H1 (cell line): ENCODE measurements around the gene CD48. TPM values are rescaled to one million over a fixed set of nuclear protein-coding genes. Genes with fewer than 3 reads are reported as not detected.

Source experiments
- CTCF ChIA-PET: fragments of 300-600 bp; sonication (Branson Sonifier 250); formaldehyde crosslinking; loops from one replicate; lab custom pipeline; 2021; ENCODE audit not compliant: partially characterized antibody; lab: Charles Lee
- POLR2A ChIA-PET: fragments of 300-600 bp; sonication (Branson Sonifier 250); formaldehyde crosslinking; loops from one replicate; lab custom pipeline; 2021; ENCODE audit warnings: inconsistent platforms; ENCODE audit not compliant: partially characterized antibody; lab: Charles Lee
- DNase-seq, 2 experiments: peaks; one replicate each; pipeline versions ENCODE4 v3.0.0 to v3.0.0-alpha.2; 2010 to 2022; ENCODE audit warnings: low spot score in 2 of 2, low read depth in 1 of 2, mixed read lengths in 1 of 2
- FAIRE-seq: peaks from 2 replicates; lab custom pipeline; 2011; peaks lifted over from hg19 to GRCh38; lab: Jason Lieb, UNC
- H2AFZ ChIP-seq: 2 replicates; pipeline ENCODE4 v1.8.1; 2012; ENCODE audit warnings: low read length, inconsistent platforms
- H2AK5ac ChIP-seq: 2 replicates; pipeline ENCODE4 v1.6.1; 2013; ENCODE audit warnings: low read depth, low read length
- H2BK120ac ChIP-seq: replicated peaks from 2 replicates; pipeline ENCODE3; 2013; ENCODE audit warnings: low read depth, low read length, inconsistent platforms
- H2BK12ac ChIP-seq: 2 replicates; pipeline ENCODE4 v1.6.1; 2013; ENCODE audit warnings: low read depth, low read length
- H2BK15ac ChIP-seq: 2 replicates; pipeline ENCODE4 v1.6.1; 2013; ENCODE audit warnings: low read length
- H2BK20ac ChIP-seq: 2 replicates; pipeline ENCODE4 v1.6.1; 2013; ENCODE audit warnings: low read length
- H2BK5ac ChIP-seq: 2 replicates; pipeline ENCODE4 v1.6.1; 2013; ENCODE audit warnings: low read depth, low read length
- H3K14ac ChIP-seq: 2 replicates; pipeline ENCODE4 v1.6.1; 2013; ENCODE audit warnings: inconsistent platforms; ENCODE audit not compliant: insufficient read length
- H3K18ac ChIP-seq: 2 replicates; pipeline ENCODE4 v1.6.1; 2013; ENCODE audit warnings: low read length; ENCODE audit errors: extremely low read depth
- H3K23ac ChIP-seq: 2 replicates; pipeline ENCODE4 v1.6.1; 2013; ENCODE audit warnings: inconsistent platforms; ENCODE audit not compliant: insufficient read length
- H3K23me2 ChIP-seq: 2 replicates; pipeline ENCODE4 v1.6.1; 2013; ENCODE audit warnings: low read depth, low read length
- H3K27ac ChIP-seq: 2 replicates; pipeline ENCODE4 v1.6.1; 2011; ENCODE audit warnings: low read depth, low read length, inconsistent platforms
- H3K27me3 ChIP-seq, 4 experiments: replicated peaks in 1 of 4; 1 replicate in 1 of 4; 2 replicates in 3 of 4; pipeline versions ENCODE4 v1.6.1 to v1.8.1; 2011 to 2013; ENCODE audit warnings: low read length in 3 of 4, mild to moderate bottlenecking in 3 of 4, inconsistent platforms in 2 of 4, mixed read lengths in 2 of 4, moderate library complexity in 1 of 4; ENCODE audit not compliant: control insufficient read depth in 3 of 4, insufficient read depth in 3 of 4; ENCODE audit errors: extremely low read depth in 1 of 4
- H3K36me3 ChIP-seq, 4 experiments: 2 replicates each; pipeline versions ENCODE4 v1.6.1 to v1.8.1; 2011 to 2013; ENCODE audit warnings: mild to moderate bottlenecking in 4 of 4, low read length in 3 of 4, moderate library complexity in 2 of 4, control low read depth in 1 of 4, inconsistent platforms in 1 of 4; ENCODE audit not compliant: insufficient read depth in 4 of 4, control insufficient read depth in 2 of 4
- H3K4ac ChIP-seq: replicated peaks from 2 replicates; pipeline ENCODE3; 2013; ENCODE audit warnings: low read length, low read depth, mixed read lengths, inconsistent platforms; ENCODE audit not compliant: insufficient read length
- H3K4me1 ChIP-seq, 4 experiments: replicated peaks in 1 of 4; 1 replicate in 1 of 4; 2 replicates in 3 of 4; pipeline versions ENCODE4 v1.6.1 to v1.8.1; 2011 to 2013; ENCODE audit warnings: low read length in 3 of 4, inconsistent platforms in 2 of 4, mixed read lengths in 1 of 4; ENCODE audit not compliant: insufficient read depth in 4 of 4, control insufficient read depth in 3 of 4
- H3K4me2 ChIP-seq, 2 experiments: 2 replicates each; pipeline versions ENCODE4 v1.6.1 to v1.8.1; 2011 to 2013; ENCODE audit warnings: low read depth in 2 of 2, low read length in 2 of 2, control low read depth in 1 of 2, inconsistent platforms in 1 of 2, mild to moderate bottlenecking in 1 of 2; ENCODE audit not compliant: insufficient read depth in 1 of 2
- H3K4me3 ChIP-seq, 4 experiments: fragments of 200-600, 300-600 bp in 1 of 4; sonication (generic), shearing (Covaris generic), sonication (Bioruptor Twin) in 1 of 4; 2 replicates each; pipeline versions ENCODE4 v1.5.1 to v1.8.1; 2011 to 2016; ENCODE audit warnings: low read length in 4 of 4, low read depth in 3 of 4, control low read depth in 2 of 4, inconsistent platforms in 2 of 4, mild to moderate bottlenecking in 2 of 4, mixed read lengths in 1 of 4, moderate library complexity in 1 of 4; ENCODE audit not compliant: insufficient read depth in 2 of 4; ENCODE audit errors: extremely low read depth in 1 of 4
- H3K56ac ChIP-seq: replicated peaks from 2 replicates; pipeline ENCODE3; 2013; ENCODE audit warnings: low read depth, mild to moderate bottlenecking, mixed read lengths, low read length, inconsistent platforms; ENCODE audit not compliant: insufficient read length
- H3K79me1 ChIP-seq: 2 replicates; pipeline ENCODE4 v1.6.1; 2013; ENCODE audit warnings: low read depth, low read length, control low read depth
- H3K79me2 ChIP-seq, 2 experiments: 2 replicates each; pipeline versions ENCODE4 v1.6.1 to v1.8.1; 2012 to 2013; ENCODE audit warnings: low read length in 2 of 2, mild to moderate bottlenecking in 2 of 2, inconsistent platforms in 1 of 2; ENCODE audit not compliant: insufficient read depth in 2 of 2, control insufficient read depth in 1 of 2
- H3K9ac ChIP-seq, 4 experiments: replicated peaks in 1 of 4; 1 replicate in 1 of 4; 2 replicates in 3 of 4; pipeline versions ENCODE4 v1.6.1 to v1.8.1; 2011 to 2013; ENCODE audit warnings: low read depth in 3 of 4, low read length in 3 of 4, control low read depth in 2 of 4, mild to moderate bottlenecking in 2 of 4, moderate library complexity in 2 of 4, inconsistent platforms in 1 of 4; ENCODE audit errors: extremely low read depth in 1 of 4
- H3K9me3 ChIP-seq, 2 experiments: 2 replicates each; pipeline versions ENCODE4 v1.6.1 to v1.8.1; 2012 to 2013; ENCODE audit warnings: mild to moderate bottlenecking in 2 of 2, moderate library complexity in 2 of 2, control low read depth in 1 of 2, inconsistent platforms in 1 of 2, low read depth in 1 of 2, low read length in 1 of 2, mixed read lengths in 1 of 2; ENCODE audit not compliant: insufficient read depth in 2 of 2
- H4K20me1 ChIP-seq, 2 experiments: replicated peaks in 1 of 2; 2 replicates each; pipeline versions ENCODE3 to v1.8.1; 2011 to 2013; ENCODE audit warnings: inconsistent platforms in 2 of 2, low read length in 2 of 2, mild to moderate bottlenecking in 1 of 2; ENCODE audit not compliant: insufficient read depth in 2 of 2, control insufficient read depth in 1 of 2
- H4K5ac ChIP-seq: 2 replicates; pipeline ENCODE4 v1.6.1; 2013; ENCODE audit warnings: low read length, low read depth, mixed read lengths, inconsistent platforms; ENCODE audit not compliant: insufficient read length
- H4K8ac ChIP-seq: 2 replicates; pipeline ENCODE4 v1.8.0; 2013; ENCODE audit warnings: mild to moderate bottlenecking, moderate library complexity, low read length, inconsistent platforms; ENCODE audit not compliant: insufficient read depth; ENCODE audit errors: extremely low read depth
- H4K91ac ChIP-seq: replicated peaks from 2 replicates; pipeline ENCODE3; 2013; ENCODE audit warnings: low read length, mixed read lengths, inconsistent platforms; ENCODE audit not compliant: insufficient read length
- BACH1 ChIP-seq: IDR thresholded peaks from 2 replicates; pipeline ENCODE4 v1.6.1; 2012; ENCODE audit warnings: low read length, improper control_type of control experiment
- CHD2 ChIP-seq: IDR thresholded peaks from 2 replicates; pipeline ENCODE4 v1.6.1; 2012; ENCODE audit warnings: low read length, improper control_type of control experiment
- JUN ChIP-seq: IDR thresholded peaks from 2 replicates; pipeline ENCODE4 v1.6.1; 2011; ENCODE audit warnings: low read depth, mild to moderate bottlenecking, improper control_type of control experiment, low read length
- JUND ChIP-seq: IDR thresholded peaks from 2 replicates; pipeline ENCODE4 v1.6.1; 2011; ENCODE audit warnings: mild to moderate bottlenecking, improper control_type of control experiment, low read length
- MAFK ChIP-seq: IDR thresholded peaks from 2 replicates; pipeline ENCODE4 v1.6.1; 2012; ENCODE audit warnings: low read depth, mild to moderate bottlenecking, improper control_type of control experiment, low read length
- POU5F1 ChIP-seq: IDR thresholded peaks from 2 replicates; pipeline ENCODE4 v1.6.1; 2011; ENCODE audit warnings: low read depth, mild to moderate bottlenecking, low read length, moderate library complexity
- SP2 ChIP-seq: IDR thresholded peaks from 2 replicates; pipeline ENCODE4 v1.6.1; 2012; ENCODE audit warnings: mild to moderate bottlenecking, low read length, inconsistent platforms
- TAF7 ChIP-seq: optimal IDR thresholded peaks from 2 replicates; pipeline ENCODE3; 2011; ENCODE audit warnings: low read depth, mild to moderate bottlenecking, inconsistent platforms, low read length, moderate library complexity, borderline replicate concordance
- TEAD4 ChIP-seq: IDR thresholded peaks from 2 replicates; pipeline ENCODE4 v1.6.1; 2012; ENCODE audit warnings: low read depth, low read length, inconsistent platforms, mixed read lengths
- ZNF274 ChIP-seq: IDR thresholded peaks from 2 replicates; pipeline ENCODE4 v1.7.0; 2012; ENCODE audit warnings: low read length, borderline replicate concordance; ENCODE audit errors: extremely low read depth
- WGBS, 2 experiments: shearing (Covaris generic) in 1 of 2; methylation state at CpG; one replicate each; pipeline versions ENCODE4 v1.1.6 to v1.1.7; 2013 to 2015; ENCODE audit warnings: low lambda C conversion rate in 2 of 2, mixed read lengths in 2 of 2, inconsistent platforms in 1 of 2, low coverage in 1 of 2, missing lambda C conversion rate in 1 of 2; ENCODE audit not compliant: insufficient replicate concordance in 2 of 2, insufficient coverage in 1 of 2, insufficient read length in 1 of 2; ENCODE audit errors: extremely low coverage in 1 of 2, missing lambda C conversion rate in 1 of 2; 5-methylcytosine and 5-hydroxymethylcytosine counted together
- polyA plus RNA-seq, 7 experiments: library from polyadenylated mRNA; depleted of rRNA in 3 of 7; stranded (reverse) in 5 of 7; unstranded in 2 of 7; fragments of >200 nt in 5 of 7; fragments of 200-250 nt in 2 of 7; gene quantifications; 1 replicate in 5 of 7; 2 replicates in 1 of 7; 4 replicates in 1 of 7; pipeline versions ENCODE4 v1.2.1 to v1.2.3, GENCODE V29; 2011 to 2013; ENCODE audit warnings: missing spikeins in 2 of 7, mixed read lengths in 2 of 7
- total RNA-seq: library from RNA; stranded (reverse); fragmentation: NEBNext Ultra II Directional; extraction: Animal tissue kit (Norgen Biotek cat#: 25700); gene quantifications from 2 replicates; pipeline ENCODE4 v1.2.1, GENCODE V29; 2021
- TF ChIP-seq, protein P1 (sequence below): IDR thresholded peaks from 2 replicates; pipeline ENCODE4 v1.6.1; 2012; ENCODE audit warnings: inconsistent platforms

CD48 gene
- total and polyA plus RNA-seq, 2 of the 8 experiments (the other 6 are each of a cell fraction or from before 2014, with no cell fraction given), result 0.08 TPM; not detected in 1

DNA sequence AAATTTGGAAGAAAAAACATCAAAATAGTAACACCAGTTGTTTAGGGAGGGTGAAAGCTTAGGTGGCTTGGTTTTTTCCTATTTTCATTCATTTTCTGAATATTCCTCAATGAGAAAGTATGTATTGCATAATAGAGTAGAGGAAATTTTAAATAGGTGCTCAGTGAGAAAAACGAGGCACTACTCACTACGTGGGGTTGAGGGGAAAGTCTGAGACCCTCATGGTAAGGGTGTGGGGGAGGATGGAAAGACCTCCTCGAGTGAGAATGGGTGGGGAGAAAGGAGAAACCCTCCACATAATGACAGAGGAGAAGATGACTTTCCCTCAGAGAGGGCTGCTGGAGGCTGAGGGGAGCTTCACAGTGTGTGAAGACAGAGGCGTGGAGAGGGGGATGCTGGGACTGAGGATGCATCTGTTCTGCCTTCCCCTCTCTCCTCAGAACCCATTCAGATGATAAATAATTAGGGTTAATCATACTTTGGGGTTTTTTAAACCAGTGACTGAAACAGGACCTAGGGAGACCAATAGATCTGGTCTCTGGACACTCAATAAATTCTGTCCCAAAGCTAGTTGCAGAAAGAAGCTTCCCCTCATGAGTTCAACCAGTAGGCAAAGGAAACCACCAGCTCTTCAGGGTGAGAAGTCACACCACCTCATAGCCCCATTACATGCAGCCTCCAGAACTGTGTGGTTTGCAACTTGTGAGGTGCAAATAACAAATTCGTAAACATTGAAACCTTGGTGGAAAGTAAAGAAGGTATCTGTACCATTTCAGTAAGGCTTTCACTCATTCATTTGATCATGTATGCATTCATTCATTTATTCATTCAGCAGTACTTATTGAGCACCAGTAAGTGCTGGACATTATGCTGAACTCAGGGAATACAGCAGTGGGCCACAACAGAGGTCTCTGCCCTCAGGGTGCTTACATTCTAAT lies 44.6 kb upstream of the CD48 start:
- POLR2A ChIA-PET, result interaction anchor here (0.6 kb wide), 1 partner anchor 483 kb away, joined by 3 read pairs; no protein-coding TSS in a partner anchor
- TF ChIP-seq, protein P1, sequence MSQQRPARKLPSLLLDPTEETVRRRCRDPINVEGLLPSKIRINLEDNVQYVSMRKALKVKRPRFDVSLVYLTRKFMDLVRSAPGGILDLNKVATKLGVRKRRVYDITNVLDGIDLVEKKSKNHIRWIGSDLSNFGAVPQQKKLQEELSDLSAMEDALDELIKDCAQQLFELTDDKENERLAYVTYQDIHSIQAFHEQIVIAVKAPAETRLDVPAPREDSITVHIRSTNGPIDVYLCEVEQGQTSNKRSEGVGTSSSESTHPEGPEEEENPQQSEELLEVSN, result no peak
- no peak for TF ChIP-seq BACH1
- TF ChIP-seq ZNF274, result no peak
- TF ChIP-seq MAFK, result no peak
- TF ChIP-seq CHD2, result no peak
- TF ChIP-seq JUND, result no peak
- TF ChIP-seq TAF7, result no peak
- TF ChIP-seq JUN, result no peak
- TF ChIP-seq TEAD4, result no peak
- TF ChIP-seq POU5F1, result no peak
- TF ChIP-seq SP2, result no peak

More for the DNA sequence above, 44.6 kb upstream of the CD48 start:
- no peak overlapping the region for H3K4me3 ChIP-seq
- no peaks in the 10 kb centered on the region for H3K27me3 ChIP-seq
- H4K91ac ChIP-seq, result no peak overlapping the region
- no peaks in the 10 kb centered on the region for H3K79me1 ChIP-seq
- CTCF ChIA-PET, result interaction anchor here (1.0 to 4.2 kb wide), 5 partner anchors 13 to 75 kb away, joined by 3 to 22 read pairs (median 5); no protein-coding TSS in a partner anchor
- H3K79me2 ChIP-seq, result no peaks in the 10 kb centered on the region
- no peak overlapping the region for H3K56ac ChIP-seq
- H2BK5ac ChIP-seq, result no peak overlapping the region
- H3K4me2 ChIP-seq, result no peak overlapping the region
- H3K4me1 ChIP-seq, result no peaks in the 10 kb centered on the region
- no peak overlapping the region for H4K5ac ChIP-seq
- no peak overlapping the region for H2AFZ ChIP-seq
- no peak overlapping the region for H3K27ac ChIP-seq
- no peak overlapping the region for H2BK20ac ChIP-seq
- no peaks in the 10 kb centered on the region for H3K9me3 ChIP-seq
- H3K4ac ChIP-seq, result no peak overlapping the region
- H4K8ac ChIP-seq, result no peak overlapping the region
- H2BK12ac ChIP-seq, result no peak overlapping the region
- H2BK120ac ChIP-seq, result no peak overlapping the region
- H3K18ac ChIP-seq, result no peak overlapping the region
- no peak overlapping the region for H3K14ac ChIP-seq
- no peaks in the 10 kb centered on the region for H4K20me1 ChIP-seq
- H3K23ac ChIP-seq, result no peak overlapping the region
- H2AK5ac ChIP-seq, result no peak overlapping the region
- FAIRE-seq (no peak), DNase-seq (no peak)
- H3K36me3 ChIP-seq, result no peaks in the 10 kb centered on the region
- no peak overlapping the region for H3K9ac ChIP-seq
- no peaks in the 10 kb centered on the region for H3K23me2 ChIP-seq
- 83% methylated on average over 5 of the region's 5 CpGs; no CpG with 5 or more reads in 1 of the 2 experiments for WGBS, 2 experiments
- no peak overlapping the region for H2BK15ac ChIP-seq
